GM21717 (cell line): Measurements from ENCODE around the gene GDPD4.

Source experiments
- ATAC-seq: cut with Tn5 transposase; IDR thresholded peaks from one replicate; pipeline ENCODE4 v1.9.1; 2021; ENCODE audit warnings: mild to moderate bottlenecking, moderate library complexity; ENCODE audit not compliant: unreplicated experiment

GDPD4 gene

DNA sequence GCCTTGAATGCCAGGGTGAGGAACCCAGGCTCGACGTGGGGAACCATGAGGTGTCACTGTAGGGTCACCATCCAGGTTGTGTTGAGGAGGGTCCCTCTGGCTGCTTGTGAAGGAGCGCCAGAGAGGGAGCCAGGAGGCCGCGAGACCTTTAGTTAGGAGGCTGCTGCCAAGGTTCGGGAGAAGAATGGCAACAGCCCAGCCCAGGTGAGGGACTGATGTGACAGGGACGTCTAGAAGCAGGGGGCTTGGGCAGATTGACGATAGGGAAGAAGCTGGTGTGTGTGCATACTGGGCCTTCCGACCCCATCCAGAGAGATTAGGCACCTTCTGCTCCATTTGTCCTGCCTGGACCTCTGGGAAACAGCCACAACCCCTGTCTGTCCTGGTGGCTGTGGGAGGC lies 124.5 kb downstream of the GDPD4 start:
- ATAC-seq = no peak

DNA sequence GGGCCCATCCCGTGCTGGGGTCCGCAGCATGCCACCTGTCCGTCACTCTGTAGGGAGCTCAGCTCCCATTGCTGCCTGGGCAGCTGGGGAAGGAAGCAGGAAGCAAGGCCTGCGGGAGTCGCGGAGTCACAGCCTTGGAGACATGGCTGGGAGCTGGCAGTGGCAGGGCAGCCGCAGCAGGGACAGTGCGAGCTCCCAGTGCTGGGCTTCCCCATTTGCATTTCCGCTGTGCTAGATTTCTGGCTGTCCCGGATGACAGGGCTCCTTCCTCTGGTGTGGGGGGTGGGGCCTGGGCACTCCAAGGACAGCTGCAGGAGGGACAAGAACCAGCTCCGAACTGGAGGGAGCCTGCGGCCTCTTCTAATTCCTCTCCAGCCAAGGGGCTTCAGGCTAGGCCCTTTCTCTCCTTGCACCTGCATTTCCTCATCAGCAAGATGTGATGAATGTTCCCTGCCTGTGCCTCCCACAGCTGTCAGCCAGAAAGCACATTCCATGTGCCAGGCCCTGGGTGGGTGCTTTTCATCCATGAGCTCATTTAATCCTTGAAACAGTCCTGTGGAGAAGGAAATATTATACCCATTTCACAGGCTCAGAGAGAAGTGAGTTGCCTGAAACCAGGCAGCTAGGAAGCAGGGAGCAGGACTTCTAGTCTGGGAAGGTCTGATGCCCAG lies 125.5 kb downstream of the GDPD4 start:
- no peak for ATAC-seq

DNA sequence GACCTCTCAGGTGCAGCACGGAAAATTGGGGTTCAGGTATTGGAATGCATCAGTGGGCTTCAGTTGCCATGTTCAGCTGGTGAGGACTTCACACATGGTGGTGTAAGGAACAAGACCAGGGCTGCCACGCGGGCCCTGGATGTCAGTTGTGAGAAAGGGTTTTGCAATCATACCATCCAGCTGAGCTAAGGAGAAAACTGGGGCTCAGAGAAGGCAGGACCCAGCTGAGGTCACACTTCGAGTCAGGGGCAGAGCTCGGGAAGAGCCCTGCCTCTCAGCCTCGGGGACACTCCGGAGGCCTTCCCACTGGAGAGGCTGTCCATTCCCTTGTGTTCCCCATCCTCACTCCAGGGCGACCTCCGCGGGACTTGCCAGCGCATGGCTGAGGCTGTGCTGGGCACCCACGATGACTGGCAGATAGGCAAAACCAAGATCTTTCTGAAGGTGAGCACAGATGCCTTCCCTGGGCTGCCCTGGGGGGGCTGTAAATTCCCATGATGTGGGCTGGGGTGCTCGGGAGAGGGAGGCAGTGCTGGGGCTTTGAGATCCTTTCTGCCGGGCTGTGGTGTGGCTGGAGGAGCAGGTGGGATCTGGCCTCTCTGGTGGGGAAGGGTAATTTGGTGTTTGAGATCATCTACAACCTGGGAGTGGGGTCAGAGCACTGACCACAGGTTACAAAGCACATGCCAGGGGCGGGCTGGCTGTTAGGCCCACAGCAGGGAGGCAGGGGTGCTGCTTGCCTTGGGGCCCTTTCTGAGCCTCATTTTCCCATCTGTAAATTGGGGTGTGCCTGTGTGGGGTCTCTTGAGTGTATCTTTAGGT lies 126.3 kb downstream of the GDPD4 start:
- no peak for ATAC-seq

DNA sequence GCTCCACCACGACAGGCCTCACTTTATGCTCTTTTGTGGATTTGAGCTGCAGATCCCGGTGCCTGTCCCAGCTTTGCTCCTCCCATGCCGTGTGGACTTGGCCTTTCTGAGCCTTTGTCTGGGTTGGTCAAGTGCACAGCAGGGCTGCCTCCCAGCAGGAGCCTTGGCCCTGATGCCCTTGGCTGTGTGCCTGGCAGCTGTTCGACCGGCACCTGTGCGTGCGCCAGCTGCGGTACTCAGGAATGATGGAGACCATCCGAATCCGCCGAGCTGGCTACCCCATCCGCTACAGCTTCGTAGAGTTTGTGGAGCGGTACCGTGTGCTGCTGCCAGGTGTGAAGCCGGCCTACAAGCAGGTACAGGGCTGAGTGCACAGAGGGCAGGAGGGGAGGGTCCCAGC lies 126.9 kb downstream of the GDPD4 start:
- no peak for ATAC-seq

DNA sequence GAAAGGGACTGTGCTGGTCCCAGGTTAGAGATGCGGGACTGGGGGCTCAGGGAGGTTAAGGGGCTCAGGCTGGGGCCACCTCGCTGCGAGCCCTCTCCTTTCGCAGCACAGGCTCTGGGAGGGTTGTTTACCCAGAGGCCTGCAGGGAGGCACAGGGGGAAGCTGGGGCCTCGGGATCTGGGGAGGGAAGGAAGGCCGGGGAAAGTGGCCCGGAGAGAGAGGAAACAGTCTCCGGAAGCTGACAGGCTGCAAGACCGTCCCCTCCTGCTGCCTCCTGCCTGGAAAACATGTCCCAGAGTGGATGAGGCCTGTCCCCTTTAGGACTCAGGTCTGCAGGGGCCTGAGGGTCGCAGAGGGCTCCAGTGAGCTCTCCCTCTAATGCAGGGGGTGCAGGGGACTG lies 128.0 kb downstream of the GDPD4 start:
- ATAC-seq = no peak

DNA sequence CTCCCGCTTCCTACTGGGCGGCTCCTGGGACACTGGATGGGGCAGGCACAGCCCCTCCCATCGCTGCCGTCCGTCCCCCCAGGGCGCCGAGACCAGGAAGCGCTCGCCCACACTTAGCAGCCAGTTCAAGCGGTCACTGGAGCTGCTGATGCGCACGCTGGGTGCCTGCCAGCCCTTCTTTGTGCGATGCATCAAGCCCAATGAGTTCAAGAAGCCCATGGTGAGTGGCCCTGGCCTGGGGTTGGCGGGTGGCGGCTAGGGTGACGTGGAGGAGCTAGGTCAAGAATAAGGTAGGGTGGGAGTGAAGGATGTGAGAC lies 128.9 kb downstream of the GDPD4 start:
- ATAC-seq = no peak

DNA sequence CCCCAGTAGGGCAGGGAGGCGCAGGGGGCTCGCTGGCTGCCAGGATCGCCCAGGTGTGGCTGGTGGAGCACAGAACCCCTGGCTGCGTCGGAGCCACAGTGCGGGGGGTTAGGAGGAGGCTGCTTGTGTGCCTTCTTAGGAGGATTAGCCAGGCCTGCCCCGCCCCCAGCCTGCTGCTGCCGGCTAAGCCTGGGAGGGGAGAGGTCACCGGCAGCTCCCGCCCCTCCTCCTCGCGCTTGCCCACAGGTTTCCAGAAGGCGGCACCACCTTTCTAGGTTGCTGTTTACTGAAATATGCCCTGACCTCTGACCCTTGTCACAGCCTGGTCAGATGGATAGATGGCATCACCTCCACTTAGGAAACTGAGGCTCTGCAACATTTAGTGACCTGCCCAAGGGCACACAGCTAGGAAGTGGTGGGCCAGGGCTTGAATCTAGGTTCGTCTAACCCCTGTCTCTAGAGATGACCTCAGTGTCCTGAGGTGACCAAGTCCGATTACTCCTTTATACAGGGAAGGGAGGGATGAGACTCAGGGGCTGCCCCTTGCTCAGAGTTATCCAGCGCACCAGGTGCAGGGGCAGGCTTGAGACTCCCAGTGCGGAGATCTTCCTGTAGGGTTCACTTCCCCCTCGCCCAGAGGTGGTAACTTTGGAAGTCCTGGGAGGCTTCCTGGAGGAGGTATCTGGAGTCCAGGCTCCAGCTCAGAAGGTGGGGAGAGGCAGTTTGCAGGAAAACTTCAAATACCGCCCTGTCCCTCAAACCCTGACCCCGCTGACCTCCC lies 129.4 kb downstream of the GDPD4 start:
- ATAC-seq = no peak

DNA sequence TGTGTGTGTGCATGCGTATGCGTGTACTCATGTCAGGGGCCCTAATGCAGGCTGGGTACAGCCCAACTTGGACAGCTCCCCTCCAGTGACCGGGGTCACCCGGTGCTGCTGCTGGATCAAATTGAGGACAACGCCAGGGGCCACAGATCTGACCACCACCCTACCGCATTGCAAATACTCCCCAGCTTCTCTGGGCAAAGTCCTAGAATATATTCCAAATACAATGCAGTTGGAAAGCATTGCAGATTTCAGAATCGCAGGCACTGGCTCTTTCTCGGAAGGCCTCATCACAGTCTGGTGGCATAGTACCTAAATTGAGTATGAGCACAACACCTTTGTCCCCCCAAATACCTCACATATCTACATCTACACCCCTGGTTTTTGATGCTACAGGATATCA lies 130.2 kb downstream of the GDPD4 start:
- no peak for ATAC-seq

DNA sequence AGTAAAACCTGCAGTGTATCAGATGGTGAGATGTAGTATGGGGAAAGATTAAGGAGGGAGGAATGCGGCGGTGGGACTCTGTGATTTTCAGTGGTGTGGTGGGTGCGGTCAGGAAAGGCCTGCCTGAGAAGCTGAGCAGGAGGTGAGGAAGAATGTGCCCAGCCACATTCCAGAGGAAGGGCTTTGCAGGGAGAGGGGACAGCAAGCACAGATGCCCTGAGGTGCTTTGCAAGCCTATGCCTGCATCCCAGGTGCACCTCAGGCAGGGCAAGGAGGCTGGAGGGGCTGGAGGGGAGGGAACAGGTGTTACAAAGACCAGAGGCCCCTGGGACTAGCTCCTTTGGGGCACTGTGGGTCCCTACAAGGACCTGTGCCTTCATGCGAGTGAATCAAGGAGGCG lies 131.4 kb downstream of the GDPD4 start:
- no peak for ATAC-seq

DNA sequence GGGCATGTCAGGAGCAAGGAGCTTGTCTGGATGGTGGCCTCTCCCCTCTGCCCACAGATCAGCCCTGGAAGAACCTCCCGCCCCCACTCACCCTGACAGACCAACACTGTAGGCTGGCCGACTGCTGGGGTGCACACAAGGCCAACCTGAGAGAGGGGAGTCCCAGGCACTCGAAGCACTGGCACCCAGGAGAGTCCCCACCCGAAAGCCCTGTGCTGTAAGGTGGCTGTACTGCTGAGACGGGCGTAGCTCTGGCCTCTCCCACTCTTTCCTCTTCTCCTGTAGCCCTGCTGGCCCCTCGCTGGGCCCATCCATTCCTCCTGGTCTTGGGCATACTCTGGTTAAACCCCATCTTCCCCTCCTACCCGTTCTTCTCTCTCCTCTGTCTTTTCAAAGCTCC lies 133.7 kb downstream of the GDPD4 start:
- ATAC-seq = no peak

DNA sequence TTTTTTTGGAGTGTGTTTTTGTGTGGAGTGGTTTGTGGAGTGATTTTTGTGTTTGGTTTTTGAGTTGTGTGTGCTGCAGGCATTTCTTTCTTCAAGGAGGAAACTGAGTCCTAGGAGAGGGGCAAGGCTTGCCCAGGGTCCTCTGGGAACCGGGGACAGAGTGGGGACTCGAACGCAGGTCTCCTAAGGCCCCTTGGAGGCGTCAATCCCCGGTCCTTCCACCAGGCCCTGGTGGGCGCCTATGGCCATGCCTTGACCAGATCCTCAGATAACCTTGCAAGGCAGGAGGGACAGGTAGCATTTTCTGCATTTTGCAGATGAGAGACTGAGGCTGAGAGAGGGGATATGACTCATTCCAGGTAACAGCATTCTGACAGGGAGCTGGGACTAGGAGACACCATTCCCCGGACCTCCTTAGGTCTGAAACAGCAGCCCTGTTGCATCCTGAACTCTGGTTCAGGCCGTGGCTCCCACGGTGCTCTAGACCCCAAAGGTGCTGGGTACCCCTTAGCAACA lies 134.3 kb downstream of the GDPD4 start:
- no peak for ATAC-seq
